Tibial artery (tissue), 4 donors: ENCODE results near the gene AQP3.

ENCODE experiments used
- DNase-seq, 2 donors: peaks; one replicate each; pipeline ENCODE4 v3.0.0-alpha.2; 2019
- H3K27ac ChIP-seq, 2 donors: fragments of 200-600 bp; sonication (generic) in 1 of 2; 1 replicate in 1 of 2; 2 replicates in 1 of 2; pipeline ENCODE4 v1.5.1; 2018 to 2019; ENCODE audit warnings: mild to moderate bottlenecking in 1 of 2
- H3K27me3 ChIP-seq, 2 donors: fragments of 200-600 bp; sonication (generic) in 1 of 2; one replicate each; pipeline versions ENCODE4 v1.5.1 to v1.6.0; 2016 to 2019
- H3K36me3 ChIP-seq, 3 donors: fragments of 200-600 bp; sonication (generic) in 2 of 3; one replicate each; pipeline ENCODE4 v1.5.1; 2016 to 2019; ENCODE audit warnings: mild to moderate bottlenecking in 2 of 3
- H3K4me1 ChIP-seq, 4 donors: fragments of 200-600 bp; sonication (generic) in 2 of 4; 1 replicate in 3 of 4; 2 replicates in 1 of 4; pipeline ENCODE4 v1.5.1; 2016 to 2019
- H3K4me3 ChIP-seq, 2 donors: fragments of 200-600 bp; sonication (generic) in 1 of 2; 1 replicate in 1 of 2; 2 replicates in 1 of 2; pipeline ENCODE4 v1.5.1; 2018 to 2019; ENCODE audit warnings: mild to moderate bottlenecking in 2 of 2
- H3K9me3 ChIP-seq, 3 donors: fragments of 200-600 bp; sonication (generic) in 1 of 3; one replicate each; pipeline ENCODE4 v1.5.1; 2016 to 2019
- CTCF ChIP-seq, 2 experiments: fragments of 200-600 bp in 1 of 2; fragments of 450-650 bp in 1 of 2; IDR thresholded peaks; one replicate each; pipeline ENCODE4 v1.5.1; 2017 to 2019; ENCODE audit warnings: antibody characterized with exemption in 2 of 2, mild to moderate bottlenecking in 1 of 2, moderate library complexity in 1 of 2
- intact Hi-C: fragments of 100-400 bp; cut with DNase I; formaldehyde crosslinking; loops from one replicate; pipeline ENCODE4 v1.15.0; 2023; ENCODE audit warnings: low total_unique reads

AQP3 gene

GRCh38 chr9:33447799-33448553 is 583 bp upstream of the AQP3 start:
- Histone ChIP-seq H3K36me3 (no peaks in the 10 kb centered on the region), H3K4me3 (peak overlapping the region; percentile 47 to 59), H3K27me3 (no peaks in the 10 kb centered on the region), H3K4me1 (peaks cover 3 to 27% (median 16%) of the 10 kb centered on the region in 4 donors), H3K27ac (peak overlapping the region; percentile 8 to 36), H3K9me3 (no peaks in the 10 kb centered on the region)
- no peak for DNase-seq
- intact Hi-C loops = no loop called here
- TF ChIP-seq CTCF (IDR thresholded peaks at IDR 0.05) = no peak

- H3K4me3 ChIP-seq = peak overlapping the region in 1 of 2 donors; percentile 59
- H3K4me1 ChIP-seq = peaks cover 3 to 23% (median 16%) of the 10 kb centered on the region in 4 donors
- no peaks in the 10 kb centered on the region for H3K9me3 ChIP-seq
- no peaks in the 10 kb centered on the region for H3K27me3 ChIP-seq
- peaks cover 0 to 6% (median 0%) of the 10 kb centered on the region in 3 donors for H3K36me3 ChIP-seq
- TF ChIP-seq CTCF (IDR thresholded peaks at IDR 0.05) = no peak
- DNase-seq = no peak
- no peak overlapping the region for H3K27ac ChIP-seq
- intact Hi-C loops = no loop called here
These were observed 1.0 kb downstream of the AQP3 start for GRCh38 chr9:33446240-33446945.

- no peak overlapping the region for H3K4me3 ChIP-seq
- H3K27ac ChIP-seq = no peak overlapping the region
- H3K36me3 ChIP-seq = peaks cover 0 to 6% (median 0%) of the 10 kb centered on the region in 3 donors
- intact Hi-C loops = no loop called here
- H3K27me3 ChIP-seq = no peaks in the 10 kb centered on the region
- no peak for DNase-seq
- TF ChIP-seq CTCF (IDR thresholded peaks at IDR 0.05) = no peak
- H3K9me3 ChIP-seq = no peaks in the 10 kb centered on the region
- peaks cover 3 to 23% (median 16%) of the 10 kb centered on the region in 4 donors for H3K4me1 ChIP-seq
These were observed 1.8 kb downstream of the AQP3 start for GRCh38 chr9:33445389-33446239.

- Histone ChIP-seq H3K4me1 (peaks cover 3 to 23% (median 16%) of the 10 kb centered on the region in 4 donors), H3K36me3 (peaks cover 0 to 6% (median 0%) of the 10 kb centered on the region in 3 donors), H3K27ac (no peak overlapping the region), H3K27me3 (peaks cover 0 to 5% of the 10 kb centered on the region in 2 donors), H3K4me3 (no peak overlapping the region), H3K9me3 (no peaks in the 10 kb centered on the region)
- intact Hi-C loops = no loop called here
- DNase-seq = no peak
- no peak for TF ChIP-seq CTCF (IDR thresholded peaks at IDR 0.05)
These were observed 3.8 kb downstream of the AQP3 start for GRCh38 chr9:33443464-33444154.

- Histone ChIP-seq H3K9me3 (no peaks in the 10 kb centered on the region), H3K27ac (no peak overlapping the region)
These were observed 4.3 kb downstream of the AQP3 start for GRCh38 chr9:33443047-33443446.

More at GRCh38 chr9:33443047-33443446, 4.3 kb downstream of the AQP3 start:
- no peak for DNase-seq
- peaks cover 0 to 6% (median 0%) of the 10 kb centered on the region in 3 donors for H3K36me3 ChIP-seq
- H3K4me1 ChIP-seq = peaks cover 3 to 22% (median 15%) of the 10 kb centered on the region in 4 donors
- H3K4me3 ChIP-seq = no peak overlapping the region
- intact Hi-C loops = no loop called here
- H3K27me3 ChIP-seq = peaks cover 0 to 5% of the 10 kb centered on the region in 2 donors
- TF ChIP-seq CTCF (IDR thresholded peaks at IDR 0.05) = no peak
